ENCODE results near the gene SYTL2.
"Not testable (repeated sequence)": the region's sequence is repeated elsewhere in the genome, so short reads cannot be mapped to it uniquely, and the experiment has no call there.

The SYTL2 gene

GRCh38 chr11:85810871-85811611 is at the start of gene SYTL2:
Gene SYTL2, minus strand, starts transcription at chr11:85811141. Its CDS starts 53,416 bp downstream, at chr11:85757725.
- DNase-seq, result peak in 1 of 2 experiments; percentile 48

- DNase-seq, result not testable (repeated sequence)
Measured at GRCh38 chr11:85859541-85859940, 48.6 kb upstream of the SYTL2 start.

GRCh38 chr11:85857098-85857497 is 46.2 kb upstream of the SYTL2 start:
- DNase-seq, result no peak

GRCh38 chr11:85855341-85855656 is 44.4 kb upstream of the SYTL2 start, which contains the start of gene CCDC83:
Gene CCDC83, plus strand, starts transcription at chr11:85855383. Its CDS starts 9,741 bp downstream, at chr11:85865124.
- no peak for DNase-seq

GRCh38 chr11:85854557-85855340 is 43.8 kb upstream of the SYTL2 start:
- DNase-seq, result peak; percentile 80 to 93

- DNase-seq, result no peak
Measured at GRCh38 chr11:85854212-85854556, 43.2 kb upstream of the SYTL2 start.

GRCh38 chr11:85853541-85853940 is 42.6 kb upstream of the SYTL2 start:
- DNase-seq, result not testable (repeated sequence)

GRCh38 chr11:85852754-85853153 is 41.8 kb upstream of the SYTL2 start:
- DNase-seq, result not testable (repeated sequence)

GRCh38 chr11:85848556-85848955 is 37.6 kb upstream of the SYTL2 start:
- no peak for DNase-seq

- DNase-seq, result no peak
Measured at GRCh38 chr11:85848006-85848405, 37.1 kb upstream of the SYTL2 start.

- DNase-seq, result no peak
Measured at GRCh38 chr11:85847436-85847835, 36.5 kb upstream of the SYTL2 start.

GRCh38 chr11:85845124-85845631 is 34.2 kb upstream of the SYTL2 start:
- DNase-seq, result no peak

GRCh38 chr11:85844439-85845123 is 33.6 kb upstream of the SYTL2 start:
- no peak for DNase-seq

- no peak for DNase-seq
Measured at GRCh38 chr11:85843929-85844328, 33.0 kb upstream of the SYTL2 start.

GRCh38 chr11:85840932-85841331 is 30.0 kb upstream of the SYTL2 start:
- not testable (repeated sequence) for DNase-seq

GRCh38 chr11:85835729-85836128 is 24.8 kb upstream of the SYTL2 start:
- no peak for DNase-seq

- no peak for DNase-seq
Measured at GRCh38 chr11:85835263-85835662, 24.3 kb upstream of the SYTL2 start.

- DNase-seq, result no peak
Measured at GRCh38 chr11:85831050-85831449, 20.1 kb upstream of the SYTL2 start.

GRCh38 chr11:85829172-85829571 is 18.2 kb upstream of the SYTL2 start:
- no peak for DNase-seq

GRCh38 chr11:85828640-85828978 is 17.7 kb upstream of the SYTL2 start:
- no peak for DNase-seq

- no peak for DNase-seq
Measured at GRCh38 chr11:85827748-85828639, 17.1 kb upstream of the SYTL2 start.

GRCh38 chr11:85826116-85826855 is 15.3 kb upstream of the SYTL2 start:
- peak in 1 of 2 experiments; percentile 37 for DNase-seq
